PC-3 (cell line): ENCODE results near the gene INVS. TPM values are rescaled to one million over a fixed set of nuclear protein-coding genes. Genes with fewer than 3 reads are reported as not detected.
A peak's percentile ranks its signal among the peaks of the same experiment; 100 is the strongest.

ENCODE experiments used
- ATAC-seq: fragments of 200-7000 bp; cut with Tn5 transposase; 2 replicates; pipeline ENCODE4 v1.9.1; 2020; ENCODE audit warnings: mild to moderate bottlenecking, moderate library complexity
- BruUV-seq: library from RNA; stranded (reverse); fragments of 400-500 nt; replicated peaks from 2 replicates; lab custom pipeline; 2021; lab: Mats Ljungman, UMichigan
- CTCF ChIA-PET: fragments of 300-600 bp; sonication (Branson Sonifier 250); formaldehyde crosslinking; loops from one replicate; lab custom pipeline; 2022; ENCODE audit warnings: antibody characterized with exemption; lab: Charles Lee
- POLR2A ChIA-PET: fragments of 300-600 bp; sonication (Branson Sonifier 250); formaldehyde crosslinking; loops from one replicate; lab custom pipeline; 2022; ENCODE audit warnings: antibody characterized with exemption; ENCODE audit not compliant: unreplicated experiment; lab: Charles Lee
- DNase-seq: peaks from one replicate; pipeline ENCODE4 v3.0.0-alpha.2; 2015
- H2AFZ ChIP-seq: fragments of 300-600 bp; sonication (generic); 2 replicates; pipeline ENCODE4 v1.6.0; 2016; ENCODE audit warnings: antibody characterized with exemption, low read length
- H3F3A ChIP-seq: fragments of 300-600 bp; sonication (generic); one replicate; pipeline ENCODE4 v1.6.0; 2017; ENCODE audit warnings: antibody characterized with exemption, low read length, control low read depth, mild to moderate bottlenecking; ENCODE audit not compliant: unreplicated experiment
- H3K27ac ChIP-seq: fragments of 300-600 bp; sonication (generic); 2 replicates; pipeline ENCODE4 v1.5.1; 2016; ENCODE audit warnings: mild to moderate bottlenecking, low read length
- H3K27me3 ChIP-seq: fragments of 300-600 bp; sonication (generic); 2 replicates; pipeline ENCODE4 v1.6.1; 2016; ENCODE audit warnings: low read length, mixed read lengths
- H3K36me3 ChIP-seq: fragments of 300-600 bp; sonication (generic); 2 replicates; pipeline ENCODE4 v1.6.1; 2016; ENCODE audit warnings: low read depth, mixed run types, low read length, mixed read lengths
- H3K4me1 ChIP-seq: fragments of 300-600 bp; sonication (generic); 2 replicates; pipeline ENCODE4 v1.5.1; 2016; ENCODE audit warnings: low read length; ENCODE audit not compliant: insufficient read depth
- H3K4me2 ChIP-seq: fragments of 300-600 bp; sonication (generic); 2 replicates; pipeline ENCODE4 v1.6.0; 2016; ENCODE audit warnings: low read length
- H3K4me3 ChIP-seq: fragments of 300-600 bp; sonication (generic); 2 replicates; pipeline ENCODE4 v1.5.1; 2016; ENCODE audit warnings: mild to moderate bottlenecking, low read length, mixed read lengths
- H3K79me2 ChIP-seq: fragments of 300-600 bp; sonication (generic); 2 replicates; pipeline ENCODE4 v1.6.1; 2017; ENCODE audit warnings: low read length, mixed read lengths
- H3K9ac ChIP-seq: fragments of 300-600 bp; sonication (generic); 2 replicates; pipeline ENCODE4 v1.6.0; 2016; ENCODE audit warnings: mild to moderate bottlenecking, low read length
- H3K9me2 ChIP-seq: fragments of 300-600 bp; sonication (generic); replicated peaks from 2 replicates; pipeline ENCODE4 v1.6.1; 2016; ENCODE audit warnings: mixed run types, low read length, mixed read lengths
- H3K9me3 ChIP-seq: fragments of 300-600 bp; sonication (generic); 2 replicates; pipeline ENCODE4 v1.6.1; 2016; ENCODE audit warnings: low read length, mixed read lengths
- H4K20me1 ChIP-seq: fragments of 300-600 bp; sonication (generic); 2 replicates; pipeline ENCODE4 v1.6.1; 2016; ENCODE audit warnings: low read length, mixed read lengths
- EZH2 ChIP-seq: fragments of 300-600 bp; sonication (generic); IDR thresholded peaks from one replicate; pipeline ENCODE4 v1.6.1; 2017; ENCODE audit warnings: antibody characterized with exemption, mild to moderate bottlenecking, low read length; ENCODE audit not compliant: unreplicated experiment
- EZH2phosphoT487 ChIP-seq: fragments of 300-600 bp; sonication (generic); IDR thresholded peaks from 2 replicates; pipeline ENCODE4 v1.6.1; 2018; ENCODE audit warnings: mild to moderate bottlenecking, antibody characterized with exemption, low read length, borderline replicate concordance
- intact Hi-C: fragments of 100-400 bp; cut with micrococcal nuclease; formaldehyde crosslinking; loops from 2 replicates; pipeline ENCODE4 v1.9.0; 2023
- total RNA-seq: library from RNA; depleted of rRNA; stranded (reverse); fragments of >200 nt; gene quantifications from 2 replicates; pipeline ENCODE4 v1.2.3, GENCODE V29; 2014
- TF ChIP-seq, protein P1 (sequence below): fragments of 300-600 bp; sonication (generic); conservative IDR thresholded peaks from 2 replicates; pipeline ENCODE4 v1.5.1; 2017; ENCODE audit warnings: antibody characterized with exemption, low read depth, mild to moderate bottlenecking, low read length

INVS gene
- total RNA-seq, 1 experiment from 2014 or later = 8.9 TPM

DNA sequence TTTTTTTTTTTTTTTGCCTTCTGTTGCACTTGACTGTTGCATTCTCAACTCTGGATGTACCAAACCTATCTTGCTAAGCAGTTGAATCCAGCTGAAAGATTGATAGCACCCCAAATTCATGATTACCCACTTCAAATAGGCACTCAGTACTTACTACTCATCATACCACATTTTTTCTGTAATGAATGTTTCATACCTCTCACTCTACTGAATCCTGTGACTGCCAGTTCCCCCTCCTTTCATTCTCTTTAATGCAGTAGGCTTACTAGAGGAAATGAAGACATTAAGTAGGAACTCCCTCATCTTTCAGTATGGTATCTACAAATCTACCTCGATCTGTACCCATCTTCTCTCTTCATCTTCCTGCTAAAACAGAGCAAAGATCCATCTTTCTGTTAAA lies 6.8 kb downstream of the INVS start:
- Histone ChIP-seq H3K4me1 (peaks cover 6% of the 10 kb centered on the region), H3K9me2 (no peaks in the 10 kb centered on the region), H3K4me2 (no peak overlapping the region), H2AFZ (no peak overlapping the region), H3K27me3 (no peaks in the 10 kb centered on the region), H3K27ac (no peak overlapping the region), H3K79me2 (no peaks in the 10 kb centered on the region), H3K9me3 (no peaks in the 10 kb centered on the region), H3K4me3 (no peak overlapping the region), H3F3A (no peaks in the 10 kb centered on the region), H4K20me1 (no peaks in the 10 kb centered on the region), H3K9ac (no peak overlapping the region), H3K36me3 (0 out of 2 replicates have a peak, but pooled peaks cover 5% of the 10 kb centered on the region)
- TF ChIP-seq, protein P1, sequence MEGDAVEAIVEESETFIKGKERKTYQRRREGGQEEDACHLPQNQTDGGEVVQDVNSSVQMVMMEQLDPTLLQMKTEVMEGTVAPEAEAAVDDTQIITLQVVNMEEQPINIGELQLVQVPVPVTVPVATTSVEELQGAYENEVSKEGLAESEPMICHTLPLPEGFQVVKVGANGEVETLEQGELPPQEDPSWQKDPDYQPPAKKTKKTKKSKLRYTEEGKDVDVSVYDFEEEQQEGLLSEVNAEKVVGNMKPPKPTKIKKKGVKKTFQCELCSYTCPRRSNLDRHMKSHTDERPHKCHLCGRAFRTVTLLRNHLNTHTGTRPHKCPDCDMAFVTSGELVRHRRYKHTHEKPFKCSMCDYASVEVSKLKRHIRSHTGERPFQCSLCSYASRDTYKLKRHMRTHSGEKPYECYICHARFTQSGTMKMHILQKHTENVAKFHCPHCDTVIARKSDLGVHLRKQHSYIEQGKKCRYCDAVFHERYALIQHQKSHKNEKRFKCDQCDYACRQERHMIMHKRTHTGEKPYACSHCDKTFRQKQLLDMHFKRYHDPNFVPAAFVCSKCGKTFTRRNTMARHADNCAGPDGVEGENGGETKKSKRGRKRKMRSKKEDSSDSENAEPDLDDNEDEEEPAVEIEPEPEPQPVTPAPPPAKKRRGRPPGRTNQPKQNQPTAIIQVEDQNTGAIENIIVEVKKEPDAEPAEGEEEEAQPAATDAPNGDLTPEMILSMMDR = no peak
- TF ChIP-seq EZH2 (no peak), EZH2phosphoT487 (no peak)
- ATAC-seq (no peak), DNase-seq (no peak)
- intact Hi-C loops = no loop called here
- POLR2A ChIA-PET = no interaction called here
- CTCF ChIA-PET = interaction anchor here (0.7 kb wide), 1 partner anchor 112 kb away, joined by 13 read pairs; no protein-coding TSS in a partner anchor
- BruUV-seq = no TSS peak

DNA sequence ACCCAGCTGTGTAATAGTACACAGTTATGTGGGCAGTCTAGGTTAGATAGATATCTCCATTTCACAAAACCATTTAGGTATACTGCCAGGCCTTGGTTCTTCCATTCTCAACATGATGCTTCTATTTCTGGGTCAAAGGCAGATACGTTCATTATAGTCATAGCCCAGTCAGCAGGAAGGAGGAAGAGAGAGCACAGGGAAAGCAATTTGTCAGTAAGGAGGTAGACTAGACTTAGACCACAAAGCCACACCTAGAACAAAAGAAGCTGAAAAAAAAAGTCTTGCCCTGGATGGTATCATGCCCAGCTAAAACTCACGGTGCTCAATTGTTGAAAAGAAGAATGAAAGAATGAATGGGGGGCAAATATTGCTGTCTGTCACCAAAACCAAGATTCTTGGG lies 7.6 kb downstream of the INVS start:
- no peaks in the 10 kb centered on the region for H3K79me2 ChIP-seq
- H3K9me3 ChIP-seq = no peaks in the 10 kb centered on the region
- ChIA-PET CTCF (no interaction called here), POLR2A (no interaction called here)
- no peaks in the 10 kb centered on the region for H4K20me1 ChIP-seq
- H3K36me3 ChIP-seq = 0 out of 2 replicates have a peak, but pooled peaks cover 5% of the 10 kb centered on the region
- peaks cover 6% of the 10 kb centered on the region for H3K4me1 ChIP-seq
- no peak overlapping the region for H3K4me3 ChIP-seq
- no TSS peak for BruUV-seq
- no peaks in the 10 kb centered on the region for H3K27me3 ChIP-seq
- DNase-seq (peak; percentile 9), ATAC-seq (no peak)
- no peak overlapping the region for H2AFZ ChIP-seq
- H3F3A ChIP-seq = no peaks in the 10 kb centered on the region
- TF ChIP-seq EZH2phosphoT487 (no peak), EZH2 (no peak)
- TF ChIP-seq, protein P1 = no peak
- no peak overlapping the region for H3K27ac ChIP-seq
- no peaks in the 10 kb centered on the region for H3K9me2 ChIP-seq
- intact Hi-C loops = no loop called here
- H3K4me2 ChIP-seq = no peak overlapping the region
- H3K9ac ChIP-seq = no peak overlapping the region

DNA sequence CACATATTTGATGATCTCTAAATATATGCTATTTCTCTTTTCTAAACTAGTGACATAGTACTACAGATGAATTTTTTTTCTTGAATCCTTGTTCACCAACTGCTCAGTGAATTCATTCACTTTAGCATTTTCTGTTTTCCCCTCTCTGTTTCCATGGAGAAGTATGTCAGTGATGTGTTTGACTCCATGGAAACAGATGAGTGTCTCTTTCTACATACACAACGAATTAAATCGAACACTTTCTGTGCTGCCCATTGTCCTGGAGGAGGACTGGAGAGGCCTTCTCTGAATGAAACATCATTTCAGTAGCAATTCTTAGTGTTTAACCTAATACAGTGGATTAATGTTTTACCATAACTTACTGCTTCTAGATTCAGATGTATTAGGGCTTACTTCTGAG lies 9.5 kb downstream of the INVS start:
- POLR2A ChIA-PET = no interaction called here
- H3K79me2 ChIP-seq = no peaks in the 10 kb centered on the region
- no peak for ATAC-seq
- H3K27ac ChIP-seq = no peak overlapping the region
- no peaks in the 10 kb centered on the region for H3K9me3 ChIP-seq
- no peaks in the 10 kb centered on the region for H3K9me2 ChIP-seq
- H3K9ac ChIP-seq = no peak overlapping the region
- CTCF ChIA-PET = no interaction called here
- no peaks in the 10 kb centered on the region for H4K20me1 ChIP-seq
- intact Hi-C loops = no loop called here
- H3K4me1 ChIP-seq = peaks cover 6% of the 10 kb centered on the region
- H2AFZ ChIP-seq = no peak overlapping the region
- H3K4me3 ChIP-seq = no peak overlapping the region
- no peaks in the 10 kb centered on the region for H3K27me3 ChIP-seq
- no peaks in the 10 kb centered on the region for H3F3A ChIP-seq
- no peak overlapping the region for H3K4me2 ChIP-seq
- BruUV-seq = no TSS peak
- no peak for DNase-seq
- H3K36me3 ChIP-seq = 0 out of 2 replicates have a peak, but pooled peaks cover 5% of the 10 kb centered on the region
- TF ChIP-seq EZH2phosphoT487 (no peak), EZH2 (no peak)
- TF ChIP-seq, protein P1 = no peak
